SK-N-SH (cell line): ENCODE data around the gene ZNF256. TPM values are rescaled to one million over a fixed set of nuclear protein-coding genes. Genes with fewer than 3 reads are reported as not detected.

Experiments
- CTCF ChIA-PET: fragments of 300-600, 350-600 bp; formaldehyde crosslinking; extraction: SDS; loops from one replicate; lab custom pipeline; 2021; lab: Yijun Ruan, JAX
- POLR2A ChIA-PET: fragments of 350-600 bp; sonication (Branson Sonifier 250); formaldehyde crosslinking; extraction: SDS; loops from one replicate; lab custom pipeline; 2020; ENCODE audit warnings: antibody characterized with exemption, inconsistent platforms; lab: Yijun Ruan, JAX
- DNase-seq: peaks from one replicate; pipeline ENCODE4 v3.0.0; 2012
- H2AFZ ChIP-seq: fragments of 200-600 bp; sonication (generic); 2 replicates; pipeline ENCODE4 v1.8.1; 2016; ENCODE audit warnings: antibody characterized with exemption, mild to moderate bottlenecking, low read depth
- H3F3A ChIP-seq: fragments of 200-600 bp; sonication (generic); replicated peaks from 2 replicates; pipeline ENCODE3; 2016; ENCODE audit warnings: antibody characterized with exemption, mild to moderate bottlenecking; ENCODE audit not compliant: insufficient read depth
- H3K27ac ChIP-seq, 2 experiments: fragments of 200-500 bp in 1 of 2; fragments of 200-600 bp in 1 of 2; sonication (Bioruptor generic) in 1 of 2; sonication (generic), shearing (Covaris generic) in 1 of 2; 2 replicates each; pipeline versions ENCODE4 v1.5.1 to v1.6.1; 2014 to 2016; ENCODE audit warnings: low read depth in 2 of 2, inconsistent platforms in 1 of 2, low read length in 1 of 2, mild to moderate bottlenecking in 1 of 2, mixed read lengths in 1 of 2
- H3K27me3 ChIP-seq: fragments of 200-600 bp; sonication (generic), shearing (Covaris generic); 2 replicates; pipeline ENCODE4 v1.6.1; 2016; ENCODE audit warnings: mixed run types; ENCODE audit not compliant: insufficient read depth
- H3K36me3 ChIP-seq, 2 experiments: fragments of 200-500 bp in 1 of 2; fragments of 200-600 bp in 1 of 2; sonication (Bioruptor generic) in 1 of 2; sonication (generic) in 1 of 2; replicated peaks in 1 of 2; 2 replicates each; pipeline versions ENCODE3 to v1.5.1; 2014 to 2016; ENCODE audit warnings: low read length in 1 of 2, mild to moderate bottlenecking in 1 of 2; ENCODE audit not compliant: insufficient read depth in 2 of 2, control insufficient read depth in 1 of 2
- H3K4me1 ChIP-seq, 2 experiments: fragments of 200-500 bp in 1 of 2; fragments of 200-600 bp in 1 of 2; sonication (Bioruptor generic) in 1 of 2; sonication (generic), shearing (Covaris generic) in 1 of 2; 2 replicates each; pipeline versions ENCODE4 v1.5.1 to v1.6.1; 2014 to 2016; ENCODE audit warnings: low read depth in 1 of 2, low read length in 1 of 2, mixed run types in 1 of 2; ENCODE audit not compliant: insufficient read depth in 2 of 2, control insufficient read depth in 1 of 2
- H3K4me2 ChIP-seq: fragments of 200-600 bp; sonication (generic), shearing (Covaris generic); 2 replicates; pipeline ENCODE4 v1.6.1; 2017; ENCODE audit warnings: mixed run types
- H3K4me3 ChIP-seq, 2 experiments: fragments of 200-500 bp in 1 of 2; fragments of 200-600 bp in 1 of 2; sonication (Bioruptor generic) in 1 of 2; sonication (generic), shearing (Covaris generic) in 1 of 2; 2 replicates each; pipeline versions ENCODE4 v1.5.1 to v1.8.1; 2014 to 2016; ENCODE audit warnings: low read depth in 2 of 2, inconsistent platforms in 1 of 2, low read length in 1 of 2, mild to moderate bottlenecking in 1 of 2, mixed read lengths in 1 of 2, moderate library complexity in 1 of 2
- H3K79me2 ChIP-seq: fragments of 200-600 bp; sonication (generic); 2 replicates; pipeline ENCODE4 v1.8.1; 2017; ENCODE audit warnings: mild to moderate bottlenecking; ENCODE audit not compliant: insufficient read depth
- H3K9ac ChIP-seq: fragments of 200-600 bp; sonication (generic); 2 replicates; pipeline ENCODE4 v1.6.1; 2017; ENCODE audit warnings: mixed run types
- H3K9me2 ChIP-seq: fragments of 200-600 bp; sonication (generic); 2 replicates; pipeline ENCODE4 v1.6.1; 2017; ENCODE audit warnings: mixed run types
- H3K9me3 ChIP-seq: fragments of 200-600 bp; sonication (generic); 2 replicates; pipeline ENCODE4 v1.6.1; 2017; ENCODE audit warnings: mixed run types, mild to moderate bottlenecking, moderate library complexity
- H4K20me1 ChIP-seq: fragments of 200-600 bp; sonication (generic); 2 replicates; pipeline ENCODE4 v1.6.1; 2017; ENCODE audit warnings: mild to moderate bottlenecking, mixed run types; ENCODE audit not compliant: insufficient read depth
- CHD2 ChIP-seq: fragments of 150-350 bp; IDR thresholded peaks from 2 replicates; pipeline ENCODE4 v1.6.1; 2018; ENCODE audit warnings: low read length; ENCODE audit not compliant: partially characterized antibody
- EP300 ChIP-seq, 2 experiments: IDR thresholded peaks; 2 replicates each; pipeline versions ENCODE4 v1.4.0 to v1.6.1; 2012; ENCODE audit warnings: borderline replicate concordance in 1 of 2, low read depth in 1 of 2, low read length in 1 of 2
- FOSL2 ChIP-seq: IDR thresholded peaks from 2 replicates; pipeline ENCODE4 v1.4.0; 2012; ENCODE audit warnings: low read depth, mild to moderate bottlenecking, moderate library complexity, borderline replicate concordance
- FOXM1 ChIP-seq: IDR thresholded peaks from 2 replicates; pipeline ENCODE4 v1.4.0; 2012; ENCODE audit warnings: low read depth, mild to moderate bottlenecking
- JUND ChIP-seq: IDR thresholded peaks from 2 replicates; pipeline ENCODE4 v1.4.0; 2012
- MXI1 ChIP-seq: IDR thresholded peaks from 2 replicates; pipeline ENCODE4 v1.6.1; 2012; ENCODE audit warnings: mild to moderate bottlenecking, low read depth, low read length, improper control_type of control experiment
- NFIC ChIP-seq: IDR thresholded peaks from 2 replicates; pipeline ENCODE4 v1.4.0; 2012; ENCODE audit warnings: borderline replicate concordance
- NRF1 ChIP-seq: IDR thresholded peaks from 2 replicates; pipeline ENCODE4 v1.6.1; 2012; ENCODE audit warnings: low read depth, mild to moderate bottlenecking, low read length
- POLR2AphosphoS5 ChIP-seq: IDR thresholded peaks from 2 replicates; pipeline ENCODE4 v1.6.1; 2012; ENCODE audit warnings: low read depth, low read length
- RCOR1 ChIP-seq: fragments of 150-350 bp; IDR thresholded peaks from 2 replicates; pipeline ENCODE4 v1.6.1; 2017; ENCODE audit warnings: antibody characterized with exemption, low read length
- USF2 ChIP-seq: fragments of 150-350 bp; IDR thresholded peaks from 2 replicates; pipeline ENCODE4 v1.6.1; 2017; ENCODE audit warnings: antibody characterized with exemption, low read length, low read depth, borderline replicate concordance
- WGBS: methylation state at CpG from one replicate; pipeline ENCODE4 v1.1.6; 2017; ENCODE audit warnings: low lambda C conversion rate; 5-methylcytosine and 5-hydroxymethylcytosine counted together
- polyA plus RNA-seq, 3 experiments: library from polyadenylated mRNA; depleted of rRNA; stranded (reverse); fragments of >200 nt; gene quantifications; 2 replicates each; pipeline ENCODE4 v1.2.3, GENCODE V29; 2012
- TF ChIP-seq, protein P1 (sequence below): IDR thresholded peaks from 2 replicates; pipeline ENCODE4 v1.6.1; 2012; ENCODE audit warnings: mild to moderate bottlenecking, low read depth, low read length, moderate library complexity
- TF ChIP-seq, protein P2 (sequence below): fragments of 200-600 bp; sonication (generic); IDR thresholded peaks from 2 replicates; pipeline ENCODE4 v1.6.1; 2017; ENCODE audit warnings: antibody characterized with exemption, mild to moderate bottlenecking, moderate library complexity
- TF ChIP-seq, protein P3 (sequence below): IDR thresholded peaks from 2 replicates; pipeline ENCODE4; 2012
- TF ChIP-seq, protein P4 (sequence below): fragments of 150-350 bp; IDR thresholded peaks from 2 replicates; pipeline ENCODE4 v1.6.1; 2016; ENCODE audit warnings: mild to moderate bottlenecking, low read depth, low read length

ZNF256 gene
- polyA plus RNA-seq, 1 of the 3 experiments (the other 2 are of a cell fraction), result 3.7 TPM

- Histone ChIP-seq H3K4me2 (no peak overlapping the region), H2AFZ (no peak overlapping the region), H3K9me3 (no peaks in the 10 kb centered on the region), H3K9ac (no peak overlapping the region), H3K4me3 (no peak overlapping the region), H4K20me1 (no peaks in the 10 kb centered on the region), H3F3A (no peaks in the 10 kb centered on the region), H3K9me2 (no peaks in the 10 kb centered on the region), H3K27ac (no peak overlapping the region), H3K27me3 (no peaks in the 10 kb centered on the region), H3K79me2 (peaks cover 28% of the 10 kb centered on the region), H3K36me3 (no peaks in the 10 kb centered on the region), H3K4me1 (peaks cover 0 to 7% of the 10 kb centered on the region in 2 experiments; a peak in 3 of 4 replicates)
- ChIA-PET CTCF (no interaction called here), POLR2A (no interaction called here)
- TF ChIP-seq FOXM1, result no peak
- no peak for TF ChIP-seq POLR2AphosphoS5
- no peak for TF ChIP-seq FOSL2
- no peak for TF ChIP-seq RCOR1
- TF ChIP-seq, protein P1, sequence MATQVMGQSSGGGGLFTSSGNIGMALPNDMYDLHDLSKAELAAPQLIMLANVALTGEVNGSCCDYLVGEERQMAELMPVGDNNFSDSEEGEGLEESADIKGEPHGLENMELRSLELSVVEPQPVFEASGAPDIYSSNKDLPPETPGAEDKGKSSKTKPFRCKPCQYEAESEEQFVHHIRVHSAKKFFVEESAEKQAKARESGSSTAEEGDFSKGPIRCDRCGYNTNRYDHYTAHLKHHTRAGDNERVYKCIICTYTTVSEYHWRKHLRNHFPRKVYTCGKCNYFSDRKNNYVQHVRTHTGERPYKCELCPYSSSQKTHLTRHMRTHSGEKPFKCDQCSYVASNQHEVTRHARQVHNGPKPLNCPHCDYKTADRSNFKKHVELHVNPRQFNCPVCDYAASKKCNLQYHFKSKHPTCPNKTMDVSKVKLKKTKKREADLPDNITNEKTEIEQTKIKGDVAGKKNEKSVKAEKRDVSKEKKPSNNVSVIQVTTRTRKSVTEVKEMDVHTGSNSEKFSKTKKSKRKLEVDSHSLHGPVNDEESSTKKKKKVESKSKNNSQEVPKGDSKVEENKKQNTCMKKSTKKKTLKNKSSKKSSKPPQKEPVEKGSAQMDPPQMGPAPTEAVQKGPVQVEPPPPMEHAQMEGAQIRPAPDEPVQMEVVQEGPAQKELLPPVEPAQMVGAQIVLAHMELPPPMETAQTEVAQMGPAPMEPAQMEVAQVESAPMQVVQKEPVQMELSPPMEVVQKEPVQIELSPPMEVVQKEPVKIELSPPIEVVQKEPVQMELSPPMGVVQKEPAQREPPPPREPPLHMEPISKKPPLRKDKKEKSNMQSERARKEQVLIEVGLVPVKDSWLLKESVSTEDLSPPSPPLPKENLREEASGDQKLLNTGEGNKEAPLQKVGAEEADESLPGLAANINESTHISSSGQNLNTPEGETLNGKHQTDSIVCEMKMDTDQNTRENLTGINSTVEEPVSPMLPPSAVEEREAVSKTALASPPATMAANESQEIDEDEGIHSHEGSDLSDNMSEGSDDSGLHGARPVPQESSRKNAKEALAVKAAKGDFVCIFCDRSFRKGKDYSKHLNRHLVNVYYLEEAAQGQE, result no peak
- no peak for TF ChIP-seq NRF1
- no peak for TF ChIP-seq EP300 (IDR thresholded peaks at IDR 0.05; ENCODE audit: borderline replicate concordance in 1 of 2, low read depth in 1 of 2, low read length in 1 of 2)
- no peak for TF ChIP-seq USF2
- TF ChIP-seq, protein P2, sequence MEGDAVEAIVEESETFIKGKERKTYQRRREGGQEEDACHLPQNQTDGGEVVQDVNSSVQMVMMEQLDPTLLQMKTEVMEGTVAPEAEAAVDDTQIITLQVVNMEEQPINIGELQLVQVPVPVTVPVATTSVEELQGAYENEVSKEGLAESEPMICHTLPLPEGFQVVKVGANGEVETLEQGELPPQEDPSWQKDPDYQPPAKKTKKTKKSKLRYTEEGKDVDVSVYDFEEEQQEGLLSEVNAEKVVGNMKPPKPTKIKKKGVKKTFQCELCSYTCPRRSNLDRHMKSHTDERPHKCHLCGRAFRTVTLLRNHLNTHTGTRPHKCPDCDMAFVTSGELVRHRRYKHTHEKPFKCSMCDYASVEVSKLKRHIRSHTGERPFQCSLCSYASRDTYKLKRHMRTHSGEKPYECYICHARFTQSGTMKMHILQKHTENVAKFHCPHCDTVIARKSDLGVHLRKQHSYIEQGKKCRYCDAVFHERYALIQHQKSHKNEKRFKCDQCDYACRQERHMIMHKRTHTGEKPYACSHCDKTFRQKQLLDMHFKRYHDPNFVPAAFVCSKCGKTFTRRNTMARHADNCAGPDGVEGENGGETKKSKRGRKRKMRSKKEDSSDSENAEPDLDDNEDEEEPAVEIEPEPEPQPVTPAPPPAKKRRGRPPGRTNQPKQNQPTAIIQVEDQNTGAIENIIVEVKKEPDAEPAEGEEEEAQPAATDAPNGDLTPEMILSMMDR, result no peak
- no peak for TF ChIP-seq JUND
- TF ChIP-seq, protein P3, sequence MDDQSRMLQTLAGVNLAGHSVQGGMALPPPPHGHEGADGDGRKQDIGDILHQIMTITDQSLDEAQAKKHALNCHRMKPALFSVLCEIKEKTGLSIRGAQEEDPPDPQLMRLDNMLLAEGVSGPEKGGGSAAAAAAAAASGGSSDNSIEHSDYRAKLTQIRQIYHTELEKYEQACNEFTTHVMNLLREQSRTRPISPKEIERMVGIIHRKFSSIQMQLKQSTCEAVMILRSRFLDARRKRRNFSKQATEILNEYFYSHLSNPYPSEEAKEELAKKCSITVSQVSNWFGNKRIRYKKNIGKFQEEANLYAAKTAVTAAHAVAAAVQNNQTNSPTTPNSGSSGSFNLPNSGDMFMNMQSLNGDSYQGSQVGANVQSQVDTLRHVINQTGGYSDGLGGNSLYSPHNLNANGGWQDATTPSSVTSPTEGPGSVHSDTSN, result no peak
- TF ChIP-seq NFIC, result no peak
- no peak for TF ChIP-seq MXI1
- no peak for TF ChIP-seq CHD2
- TF ChIP-seq, protein P4, sequence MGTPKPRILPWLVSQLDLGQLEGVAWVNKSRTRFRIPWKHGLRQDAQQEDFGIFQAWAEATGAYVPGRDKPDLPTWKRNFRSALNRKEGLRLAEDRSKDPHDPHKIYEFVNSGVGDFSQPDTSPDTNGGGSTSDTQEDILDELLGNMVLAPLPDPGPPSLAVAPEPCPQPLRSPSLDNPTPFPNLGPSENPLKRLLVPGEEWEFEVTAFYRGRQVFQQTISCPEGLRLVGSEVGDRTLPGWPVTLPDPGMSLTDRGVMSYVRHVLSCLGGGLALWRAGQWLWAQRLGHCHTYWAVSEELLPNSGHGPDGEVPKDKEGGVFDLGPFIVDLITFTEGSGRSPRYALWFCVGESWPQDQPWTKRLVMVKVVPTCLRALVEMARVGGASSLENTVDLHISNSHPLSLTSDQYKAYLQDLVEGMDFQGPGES, result no peak
- no peak for DNase-seq
- WGBS, result 45% methylated on average over 12 of the region's 12 CpGs
Observed at GRCh38 chr19:57949702-57950101, 2.2 kb upstream of the ZNF256 start.
